ENCODE measurements around the gene SWT1. TPM values are rescaled to one million over a fixed set of nuclear protein-coding genes. Genes with fewer than 3 reads are reported as not detected.

The SWT1 gene
- total and polyA plus RNA-seq, 9 of the 15 experiments (the other 6 are each of a cell fraction or from before 2014, with no cell fraction given): 1.5 to 3.4 (median 2.3) TPM

- TF ChIP-seq BCLAF1 (IDR thresholded peaks at IDR 0.05; ENCODE audit: borderline replicate concordance in 1 of 2, control insufficient read depth in 1 of 2, low read depth in 2 of 2, low read length in 1 of 2) (no peak), SMC3 (conservative IDR thresholded peaks at IDR 0.05; ENCODE audit: insufficient read depth, low read depth, low read length) (0 out of 2 replicates have a peak, but pooled peaks have one; percentile 17), ZFPM2 (CRISPR knock-in tag; IDR thresholded peaks at IDR 0.05) (no peak), TEAD2 (tag; IDR thresholded peaks at IDR 0.05) (no peak), ZBTB8A (IDR thresholded peaks at IDR 0.05; ENCODE audit: partially characterized antibody) (no peak), NR1H2 (CRISPR knock-in tag; IDR thresholded peaks at IDR 0.05) (no peak), ZNF589 (CRISPR knock-in tag; IDR thresholded peaks at IDR 0.05; ENCODE audit: low read depth) (no peak), NFATC3 (IDR thresholded peaks at IDR 0.05) (no peak), ZFX (CRISPR knock-in tag; IDR thresholded peaks at IDR 0.05) (peak; percentile 11), POLR2AphosphoS2 (IDR thresholded peaks at IDR 0.05; ENCODE audit: low read length) (peak; percentile 60; the same call in 1 of the 2 replicates), THAP7 (CRISPR knock-in tag; IDR thresholded peaks at IDR 0.05) (no peak), TAF9B (IDR thresholded peaks at IDR 0.05; ENCODE audit: partially characterized antibody) (peak; percentile 51), SP1 (CRISPR knock-in tag; IDR thresholded peaks at IDR 0.05) (peak; percentile 99), MBD2 (IDR thresholded peaks at IDR 0.05; ENCODE audit: borderline replicate concordance, low read depth) (peak; percentile 82; the same call in 1 of the 2 replicates), NFE2 (IDR thresholded peaks at IDR 0.05; ENCODE audit: low read depth) (0 out of 2 replicates have a peak, but pooled peaks have one; percentile 18), POU5F1 (IDR thresholded peaks at IDR 0.05; ENCODE audit: borderline replicate concordance, low read depth, low read length, partially characterized antibody) (peak; percentile 56), U2AF2 (optimal IDR thresholded peaks at IDR 0.05; ENCODE audit: low read depth, low read length) (no peak), CBX3 (IDR thresholded peaks at IDR 0.05; ENCODE audit: borderline replicate concordance in 1 of 2, low read length in 2 of 2) (peak in 1 of 2 experiments; percentile 50; a peak in 1 of 3 replicates), ZNF431 (CRISPR knock-in tag; IDR thresholded peaks at IDR 0.05) (no peak), FOXA3 (CRISPR knock-in tag; conservative IDR thresholded peaks at IDR 0.05 in 1 of 2, IDR thresholded peaks at IDR 0.05 in 1 of 2) (no peak), NFXL1 (CRISPR knock-in tag; IDR thresholded peaks at IDR 0.05) (no peak), TAF15 (IDR thresholded peaks at IDR 0.05; ENCODE audit: low read depth, low read length) (no peak), RBM39 (optimal IDR thresholded peaks at IDR 0.05; ENCODE audit: low read depth, low read length) (no peak), CBFB (CRISPR knock-in tag; IDR thresholded peaks at IDR 0.05) (peak; percentile 72; the same call in 1 of the 2 replicates), HNRNPH1 (optimal IDR thresholded peaks at IDR 0.05; ENCODE audit: low read depth, low read length) (no peak), ETV5 (CRISPR knock-in tag; IDR thresholded peaks at IDR 0.05; ENCODE audit: low read depth) (peak; percentile 48; the same call in 1 of the 2 replicates)
Observed at GRCh38 chr1:185156854-185157598, at the start of gene SWT1, which contains the start of gene TRMT1L (continued).
